Measurements from ENCODE around the gene PPL.
"Not testable (repeated sequence)": the region's sequence is repeated elsewhere in the genome, so short reads cannot be mapped to it uniquely, and the experiment has no call there.

DNA sequence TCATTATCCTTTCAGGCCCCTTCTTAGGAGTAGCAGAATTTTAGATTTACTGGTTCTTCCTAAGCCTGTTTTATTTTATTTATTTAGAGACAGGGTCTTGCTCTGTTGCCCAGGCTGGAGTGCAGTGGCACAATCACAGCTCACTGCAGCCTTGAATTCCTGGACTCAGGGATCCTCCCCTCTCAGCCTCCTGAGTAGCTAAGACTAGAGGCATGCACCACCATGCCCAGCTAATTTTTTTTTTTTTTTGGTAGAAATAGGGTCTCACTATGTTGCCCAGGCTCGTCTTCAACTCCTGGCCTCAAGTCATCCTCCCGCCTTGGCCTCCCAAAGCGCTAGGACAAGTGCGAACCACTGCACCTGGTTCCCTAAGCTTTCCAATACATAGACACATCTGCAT lies 7.3 kb downstream of the PPL start:
- not testable (repeated sequence) for TF ChIP-seq EZH2 (IDR thresholded peaks at IDR 0.05; ENCODE audit: borderline replicate concordance, low read depth, low read length, severe bottlenecking); POLR2A (IDR thresholded peaks at IDR 0.05; ENCODE audit: low read depth, low read length)
- TF ChIP-seq, protein P1, sequence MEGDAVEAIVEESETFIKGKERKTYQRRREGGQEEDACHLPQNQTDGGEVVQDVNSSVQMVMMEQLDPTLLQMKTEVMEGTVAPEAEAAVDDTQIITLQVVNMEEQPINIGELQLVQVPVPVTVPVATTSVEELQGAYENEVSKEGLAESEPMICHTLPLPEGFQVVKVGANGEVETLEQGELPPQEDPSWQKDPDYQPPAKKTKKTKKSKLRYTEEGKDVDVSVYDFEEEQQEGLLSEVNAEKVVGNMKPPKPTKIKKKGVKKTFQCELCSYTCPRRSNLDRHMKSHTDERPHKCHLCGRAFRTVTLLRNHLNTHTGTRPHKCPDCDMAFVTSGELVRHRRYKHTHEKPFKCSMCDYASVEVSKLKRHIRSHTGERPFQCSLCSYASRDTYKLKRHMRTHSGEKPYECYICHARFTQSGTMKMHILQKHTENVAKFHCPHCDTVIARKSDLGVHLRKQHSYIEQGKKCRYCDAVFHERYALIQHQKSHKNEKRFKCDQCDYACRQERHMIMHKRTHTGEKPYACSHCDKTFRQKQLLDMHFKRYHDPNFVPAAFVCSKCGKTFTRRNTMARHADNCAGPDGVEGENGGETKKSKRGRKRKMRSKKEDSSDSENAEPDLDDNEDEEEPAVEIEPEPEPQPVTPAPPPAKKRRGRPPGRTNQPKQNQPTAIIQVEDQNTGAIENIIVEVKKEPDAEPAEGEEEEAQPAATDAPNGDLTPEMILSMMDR (IDR thresholded peaks at IDR 0.05; ENCODE audit: extremely low read depth in 1 of 2, insufficient read depth in 1 of 2, low read depth in 1 of 2, low read length in 2 of 2): not testable (repeated sequence)
